ENCODE results near the gene RGMA.

The RGMA gene

DNA sequence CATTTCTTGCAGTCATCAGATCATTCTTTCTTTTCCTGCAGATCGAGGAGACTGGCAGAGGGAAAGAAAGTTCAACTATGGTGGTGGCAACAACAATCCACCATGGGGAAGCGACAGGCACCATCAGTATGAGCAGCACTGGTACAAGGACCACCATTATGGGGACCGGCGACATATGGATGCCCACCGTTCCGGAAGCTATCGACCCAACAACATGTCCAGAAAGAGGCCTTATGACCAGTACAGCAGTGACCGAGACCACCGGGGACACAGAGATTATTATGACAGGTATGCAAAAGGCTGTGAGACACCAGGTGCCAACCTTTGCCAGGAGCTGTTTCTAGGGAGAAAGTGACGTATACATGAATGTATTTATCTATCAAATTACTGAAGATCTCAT is 69.0 kb downstream of the RGMA start:
- no peak overlapping the region for H3K4me3 ChIP-seq (ENCODE audit: low read length)
- TF ChIP-seq, protein P1, sequence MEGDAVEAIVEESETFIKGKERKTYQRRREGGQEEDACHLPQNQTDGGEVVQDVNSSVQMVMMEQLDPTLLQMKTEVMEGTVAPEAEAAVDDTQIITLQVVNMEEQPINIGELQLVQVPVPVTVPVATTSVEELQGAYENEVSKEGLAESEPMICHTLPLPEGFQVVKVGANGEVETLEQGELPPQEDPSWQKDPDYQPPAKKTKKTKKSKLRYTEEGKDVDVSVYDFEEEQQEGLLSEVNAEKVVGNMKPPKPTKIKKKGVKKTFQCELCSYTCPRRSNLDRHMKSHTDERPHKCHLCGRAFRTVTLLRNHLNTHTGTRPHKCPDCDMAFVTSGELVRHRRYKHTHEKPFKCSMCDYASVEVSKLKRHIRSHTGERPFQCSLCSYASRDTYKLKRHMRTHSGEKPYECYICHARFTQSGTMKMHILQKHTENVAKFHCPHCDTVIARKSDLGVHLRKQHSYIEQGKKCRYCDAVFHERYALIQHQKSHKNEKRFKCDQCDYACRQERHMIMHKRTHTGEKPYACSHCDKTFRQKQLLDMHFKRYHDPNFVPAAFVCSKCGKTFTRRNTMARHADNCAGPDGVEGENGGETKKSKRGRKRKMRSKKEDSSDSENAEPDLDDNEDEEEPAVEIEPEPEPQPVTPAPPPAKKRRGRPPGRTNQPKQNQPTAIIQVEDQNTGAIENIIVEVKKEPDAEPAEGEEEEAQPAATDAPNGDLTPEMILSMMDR (conservative IDR thresholded peaks at IDR 0.05; ENCODE audit: low read length): no peak
- DNase-seq (ENCODE audit: low read depth): no peak

DNA sequence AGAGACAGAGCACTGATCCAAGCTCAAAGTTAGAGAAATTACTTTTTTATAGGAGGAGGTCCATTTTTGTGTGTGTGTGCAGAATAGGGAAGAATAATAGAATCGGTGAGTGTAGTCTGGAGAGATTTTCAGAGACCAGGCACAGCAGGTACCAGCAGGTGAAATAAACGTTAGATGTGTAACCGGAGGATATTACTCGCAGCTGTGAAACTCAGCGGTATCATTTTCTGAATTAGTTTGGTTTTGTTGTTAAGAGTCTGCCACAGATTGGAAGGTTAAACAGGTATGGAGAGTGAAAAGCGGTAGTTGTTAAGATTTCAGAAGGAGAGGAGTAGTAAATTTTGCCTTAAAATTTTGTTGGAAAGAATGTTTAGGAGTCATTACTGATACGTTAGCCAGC is 69.9 kb downstream of the RGMA start:
- TF ChIP-seq, protein P1 (conservative IDR thresholded peaks at IDR 0.05; ENCODE audit: low read length): no peak
- no peak overlapping the region for H3K4me3 ChIP-seq (ENCODE audit: low read length)
- no peak for DNase-seq (ENCODE audit: low read depth)

DNA sequence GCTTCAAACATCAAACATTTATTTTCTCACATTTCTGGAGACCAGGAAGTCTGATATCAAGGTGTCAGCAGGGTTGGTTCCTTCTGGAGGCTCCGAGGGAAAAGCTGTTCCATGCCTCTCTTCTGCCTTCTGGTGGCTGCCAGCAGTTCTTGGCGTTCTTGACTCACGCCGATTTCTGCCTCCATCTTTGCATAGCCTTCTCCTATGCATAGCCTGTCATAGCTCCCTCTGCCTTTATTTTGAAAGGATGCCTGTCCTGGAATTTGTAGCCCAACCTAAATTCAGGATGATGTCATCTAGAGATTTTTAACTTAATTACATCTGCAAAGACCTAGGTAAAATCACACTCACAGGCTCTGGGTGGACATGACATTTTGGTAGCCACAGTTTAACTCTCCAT is 70.4 kb downstream of the RGMA start:
- DNase-seq (ENCODE audit: low read depth): no peak
- TF ChIP-seq, protein P1 (conservative IDR thresholded peaks at IDR 0.05; ENCODE audit: low read length): peak; percentile 32
- no peak overlapping the region for H3K4me3 ChIP-seq (ENCODE audit: low read length)

DNA sequence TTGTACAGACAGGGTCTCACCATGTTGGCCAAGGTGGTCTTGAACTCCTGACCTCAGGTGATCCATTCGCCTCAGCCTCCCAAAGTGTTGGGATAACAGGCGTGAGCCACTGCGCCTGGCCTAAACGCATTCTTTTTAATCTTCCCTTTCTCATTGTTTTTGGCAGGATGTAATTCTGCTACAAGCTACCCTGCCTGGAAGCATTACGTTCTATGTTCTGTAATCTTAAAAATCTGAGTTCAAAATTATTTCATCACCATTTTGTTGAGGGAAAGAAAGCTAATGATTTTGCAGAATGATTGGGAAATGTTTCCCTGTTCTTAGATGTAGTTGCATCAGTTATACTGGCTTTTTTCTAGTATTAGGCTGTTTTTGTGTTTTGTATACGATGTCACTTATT is 71.5 kb downstream of the RGMA start:
- peak; percentile 72 for DNase-seq (ENCODE audit: low read depth)
- TF ChIP-seq, protein P1 (conservative IDR thresholded peaks at IDR 0.05; ENCODE audit: low read length): no peak

DNA sequence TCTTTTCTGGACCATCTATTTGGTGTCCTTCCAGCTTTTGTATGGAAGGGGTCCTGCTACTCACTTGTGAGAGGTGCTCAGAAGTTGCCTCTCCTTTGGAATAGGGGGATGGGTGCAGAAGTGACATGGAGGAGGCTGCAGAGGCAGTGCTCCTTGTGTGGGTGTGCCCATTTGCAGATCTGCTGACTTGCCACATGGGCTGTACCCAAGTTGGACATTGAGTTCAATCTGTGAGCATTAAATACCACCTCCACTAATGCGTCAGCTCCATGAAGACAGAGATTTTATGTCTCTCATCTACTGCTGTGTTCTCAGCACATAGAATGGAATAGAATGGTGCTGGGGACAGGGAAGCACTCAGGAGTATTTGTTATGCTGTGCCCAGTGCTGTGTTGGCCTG is 76.2 kb downstream of the RGMA start:
- no peak for DNase-seq (ENCODE audit: low read depth)
- TF ChIP-seq, protein P1 (conservative IDR thresholded peaks at IDR 0.05; ENCODE audit: low read length): no peak
- H3K4me3 ChIP-seq (ENCODE audit: low read length): no peak overlapping the region

More for the DNA sequence above, 71.5 kb downstream of the RGMA start:
- H3K4me3 ChIP-seq (ENCODE audit: low read length): no peak overlapping the region

DNA sequence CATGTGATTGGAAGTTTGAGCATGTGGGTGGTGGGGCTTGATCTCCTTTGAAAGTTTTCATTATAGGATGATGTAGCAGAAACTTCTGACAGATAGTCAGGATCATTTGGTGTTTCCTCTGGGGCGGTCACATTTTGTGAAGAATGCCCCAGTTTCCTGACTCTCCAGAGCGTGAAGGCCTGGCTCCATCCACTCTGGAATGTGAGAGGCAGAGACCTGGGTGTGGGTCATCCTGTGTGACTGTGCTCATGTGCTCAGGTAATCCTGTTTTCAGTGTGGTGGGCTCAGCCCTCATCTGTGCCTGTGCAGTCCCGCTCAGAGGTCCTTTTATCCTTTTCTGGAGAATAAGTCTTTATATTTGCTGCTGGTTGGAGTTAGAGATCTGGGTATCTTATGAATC is 81.0 kb downstream of the RGMA start:
- H3K4me3 ChIP-seq (ENCODE audit: low read length): no peak overlapping the region
- TF ChIP-seq, protein P1 (conservative IDR thresholded peaks at IDR 0.05; ENCODE audit: low read length): no peak
- DNase-seq (ENCODE audit: low read depth): no peak

DNA sequence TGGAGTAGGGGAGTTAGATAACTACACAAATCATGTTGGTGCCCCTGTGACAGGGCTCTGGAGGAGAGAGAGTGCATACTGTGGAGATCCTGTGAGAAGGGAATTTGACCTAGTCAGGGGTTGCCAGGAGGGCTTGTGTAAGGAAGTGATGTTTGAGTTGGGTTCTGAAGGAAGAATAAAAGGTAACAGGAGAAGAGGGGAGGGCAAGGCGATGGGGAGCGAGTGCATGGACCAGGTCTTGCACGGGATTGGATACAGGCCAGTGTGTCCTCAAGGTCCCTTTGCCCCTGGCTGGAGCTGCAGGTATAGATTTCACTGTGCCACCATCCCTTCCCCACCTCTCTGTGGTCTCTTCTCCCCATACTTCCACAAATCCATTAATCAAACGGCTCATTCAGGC is 83.9 kb downstream of the RGMA start:
- no peak overlapping the region for H3K4me3 ChIP-seq (ENCODE audit: low read length)
- TF ChIP-seq, protein P1 (conservative IDR thresholded peaks at IDR 0.05; ENCODE audit: low read length): no peak
- DNase-seq (ENCODE audit: low read depth): no peak

Data from AG10803 (cell line).